Measurements from ENCODE around the gene PANX1. TPM values are rescaled to one million over a fixed set of nuclear protein-coding genes. Genes with fewer than 3 reads are reported as not detected.

PANX1 gene
- polyA plus RNA-seq, 1 of the 3 experiments (the other 2 are of a cell fraction): 11.1 TPM

GRCh38 chr11:94144664-94145063 lies 16.0 kb downstream of the PANX1 start (continued):
- no peak for TF ChIP-seq EP300 (IDR thresholded peaks at IDR 0.05; ENCODE audit: borderline replicate concordance in 1 of 2, low read depth in 1 of 2, low read length in 1 of 2)
- no peak for TF ChIP-seq FOSL2 (IDR thresholded peaks at IDR 0.05; ENCODE audit: borderline replicate concordance, low read depth)
- no peak for TF ChIP-seq USF1 (IDR thresholded peaks at IDR 0.05; ENCODE audit: borderline replicate concordance, low read depth)
- TF ChIP-seq GATA2 (CRISPR knock-in tag; IDR thresholded peaks at IDR 0.05): no peak

- ChIA-PET CTCF (interaction anchor here (1.7 kb wide), 1 partner anchor 37 kb away, joined by 4 read pairs; no protein-coding TSS in a partner anchor), POLR2A (no interaction called here)
- TF ChIP-seq GABPA (IDR thresholded peaks at IDR 0.05; ENCODE audit: low read depth) (no peak), EP300 (IDR thresholded peaks at IDR 0.05; ENCODE audit: borderline replicate concordance in 1 of 2, low read depth in 1 of 2, low read length in 1 of 2) (no peak), RCOR1 (IDR thresholded peaks at IDR 0.05; ENCODE audit: low read length) (no peak), ZBTB33 (IDR thresholded peaks at IDR 0.05; ENCODE audit: borderline replicate concordance, low read depth) (no peak), TAF1 (IDR thresholded peaks at IDR 0.05; ENCODE audit: borderline replicate concordance, low read depth, low read length) (no peak)
- Histone ChIP-seq H4K20me1 (ENCODE audit: insufficient read depth) (peaks cover 52% of the 10 kb centered on the region), H3K4me2 (no peak overlapping the region), H3K27me3 (ENCODE audit: insufficient read depth) (no peaks in the 10 kb centered on the region), H3K9ac (no peak overlapping the region), H3K36me3 (replicated peaks in 1 of 2; ENCODE audit: control insufficient read depth in 1 of 2, insufficient read depth in 2 of 2, low read length in 1 of 2) (no peaks in the 10 kb centered on the region), H3K27ac (ENCODE audit: low read depth in 2 of 2, low read length in 1 of 2) (no peak overlapping the region), H3K79me2 (ENCODE audit: insufficient read depth) (peaks cover 96% of the 10 kb centered on the region), H3K9me3 (no peaks in the 10 kb centered on the region), H3K9me2 (no peaks in the 10 kb centered on the region), H3K4me1 (ENCODE audit: control insufficient read depth in 1 of 2, insufficient read depth in 2 of 2, low read depth in 1 of 2, low read length in 1 of 2) (peaks cover 22 to 44% of the 10 kb centered on the region in 2 experiments; a peak in 3 of 4 replicates), H3K4me3 (ENCODE audit: low read depth in 2 of 2, low read length in 1 of 2) (no peak overlapping the region), H2AFZ (ENCODE audit: low read depth) (no peak overlapping the region), H3F3A (replicated peaks; ENCODE audit: insufficient read depth) (peaks cover 11% of the 10 kb centered on the region)
- DNase-seq: no peak
- 80% methylated on average over 2 of the region's 2 CpGs for WGBS (ENCODE audit: low lambda C conversion rate)
Measured at GRCh38 chr11:94145431-94145830, 16.8 kb downstream of the PANX1 start.

GRCh38 chr11:94145916-94146315 lies 17.3 kb downstream of the PANX1 start:
- Histone ChIP-seq H3K79me2 (ENCODE audit: insufficient read depth) (peaks cover 97% of the 10 kb centered on the region), H3K27ac (ENCODE audit: low read depth in 2 of 2, low read length in 1 of 2) (no peak overlapping the region), H3K4me2 (no peak overlapping the region), H3K9me2 (no peaks in the 10 kb centered on the region), H3F3A (replicated peaks; ENCODE audit: insufficient read depth) (peaks cover 11% of the 10 kb centered on the region), H3K9ac (no peak overlapping the region), H3K27me3 (ENCODE audit: insufficient read depth) (no peaks in the 10 kb centered on the region), H4K20me1 (ENCODE audit: insufficient read depth) (peaks cover 57% of the 10 kb centered on the region), H3K4me3 (ENCODE audit: low read depth in 2 of 2, low read length in 1 of 2) (no peak overlapping the region), H3K36me3 (replicated peaks in 1 of 2; ENCODE audit: control insufficient read depth in 1 of 2, insufficient read depth in 2 of 2, low read length in 1 of 2) (no peaks in the 10 kb centered on the region), H2AFZ (ENCODE audit: low read depth) (no peak overlapping the region), H3K4me1 (ENCODE audit: control insufficient read depth in 1 of 2, insufficient read depth in 2 of 2, low read depth in 1 of 2, low read length in 1 of 2) (peaks cover 25 to 48% of the 10 kb centered on the region in 2 experiments; a peak in 3 of 4 replicates), H3K9me3 (no peaks in the 10 kb centered on the region)
- no peak for DNase-seq
- ChIA-PET CTCF (interaction anchor here (0.8 to 1.7 kb wide), 2 partner anchors 36 to 38 kb away, joined by 3 to 4 read pairs; no protein-coding TSS in a partner anchor), POLR2A (no interaction called here)
- 88% methylated on average over 4 of the region's 4 CpGs for WGBS (ENCODE audit: low lambda C conversion rate)
- TF ChIP-seq MAX (IDR thresholded peaks at IDR 0.05; ENCODE audit: low read depth): no peak
- no peak for TF ChIP-seq RCOR1 (IDR thresholded peaks at IDR 0.05; ENCODE audit: low read length)
- TF ChIP-seq ZBTB33 (IDR thresholded peaks at IDR 0.05; ENCODE audit: borderline replicate concordance, low read depth): no peak
- no peak for TF ChIP-seq SMC3 (IDR thresholded peaks at IDR 0.05; ENCODE audit: low read depth, low read length)
- no peak for TF ChIP-seq RXRA (IDR thresholded peaks at IDR 0.05; ENCODE audit: borderline replicate concordance, low read depth)
- no peak for TF ChIP-seq TAF1 (IDR thresholded peaks at IDR 0.05; ENCODE audit: borderline replicate concordance, low read depth, low read length)
- TF ChIP-seq USF2 (IDR thresholded peaks at IDR 0.05; ENCODE audit: borderline replicate concordance, low read depth, low read length): no peak
- TF ChIP-seq POLR2AphosphoS5 (IDR thresholded peaks at IDR 0.05; ENCODE audit: low read depth, low read length): no peak
- no peak for TF ChIP-seq REST (IDR thresholded peaks at IDR 0.05; ENCODE audit: low read depth, low read length)
